ENCODE data around the gene SETD2. TPM values are rescaled to one million over a fixed set of nuclear protein-coding genes. Genes with fewer than 3 reads are reported as not detected.
"Not testable (repeated sequence)": the region's sequence is repeated elsewhere in the genome, so short reads cannot be mapped to it uniquely, and the experiment has no call there.

Gene SETD2
- total RNA-seq, 1 experiment from 2014 or later: 47.7 TPM

DNA sequence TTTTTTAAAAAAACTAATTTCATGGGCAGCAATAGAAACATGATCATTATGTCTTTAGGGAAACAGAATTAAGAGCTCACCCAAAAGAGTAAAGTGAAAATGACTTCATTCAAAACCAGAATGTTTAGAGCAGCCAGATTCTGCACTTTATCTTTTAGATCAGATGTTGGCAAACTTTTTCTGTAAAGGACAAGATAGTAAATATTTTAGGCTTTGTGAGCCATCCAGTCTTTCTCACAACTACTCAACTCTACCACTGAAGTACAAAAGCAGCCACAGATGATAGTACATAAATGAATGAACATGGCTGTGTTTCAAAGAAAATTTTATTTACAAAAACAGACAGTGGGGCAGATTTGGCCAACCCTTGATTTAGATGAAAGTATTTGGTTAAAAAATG, 84.5 kb downstream of the SETD2 start:
- H3K4me3 ChIP-seq: no peak overlapping the region
- no peaks in the 10 kb centered on the region; the same call in 1 of the 2 replicates for H3K79me2 ChIP-seq (ENCODE audit: low read depth)
- POLR2A ChIA-PET (ENCODE audit: unreplicated experiment): no interaction called here
- H3K9me2 ChIP-seq (ENCODE audit: insufficient read depth): no peaks in the 10 kb centered on the region
- H3K9me3 ChIP-seq (ENCODE audit: insufficient read depth, low read depth): no peaks in the 10 kb centered on the region
- peaks cover 23% of the 10 kb centered on the region for H3K36me3 ChIP-seq (ENCODE audit: low read depth)
- no peak overlapping the region for H3K27ac ChIP-seq
- H2AFZ ChIP-seq: no peak overlapping the region
- CTCF ChIA-PET: no interaction called here
- H4K20me1 ChIP-seq (ENCODE audit: insufficient read depth): peaks cover 11% of the 10 kb centered on the region
- H3K4me2 ChIP-seq: no peak overlapping the region
- H3K27me3 ChIP-seq (ENCODE audit: insufficient read depth, low read depth): no peaks in the 10 kb centered on the region
- no peak for DNase-seq
- intact Hi-C loops (cut with micrococcal nuclease; ENCODE audit: unreplicated experiment): no loop called here
- no peaks in the 10 kb centered on the region; the same call in 1 of the 2 replicates for H3F3A ChIP-seq (ENCODE audit: insufficient read depth, low read depth)
- BruUV-seq (replicated peaks): no TSS peak
- no peaks in the 10 kb centered on the region for H3K4me1 ChIP-seq (replicated peaks; ENCODE audit: insufficient read depth)
- TF ChIP-seq, protein P1, sequence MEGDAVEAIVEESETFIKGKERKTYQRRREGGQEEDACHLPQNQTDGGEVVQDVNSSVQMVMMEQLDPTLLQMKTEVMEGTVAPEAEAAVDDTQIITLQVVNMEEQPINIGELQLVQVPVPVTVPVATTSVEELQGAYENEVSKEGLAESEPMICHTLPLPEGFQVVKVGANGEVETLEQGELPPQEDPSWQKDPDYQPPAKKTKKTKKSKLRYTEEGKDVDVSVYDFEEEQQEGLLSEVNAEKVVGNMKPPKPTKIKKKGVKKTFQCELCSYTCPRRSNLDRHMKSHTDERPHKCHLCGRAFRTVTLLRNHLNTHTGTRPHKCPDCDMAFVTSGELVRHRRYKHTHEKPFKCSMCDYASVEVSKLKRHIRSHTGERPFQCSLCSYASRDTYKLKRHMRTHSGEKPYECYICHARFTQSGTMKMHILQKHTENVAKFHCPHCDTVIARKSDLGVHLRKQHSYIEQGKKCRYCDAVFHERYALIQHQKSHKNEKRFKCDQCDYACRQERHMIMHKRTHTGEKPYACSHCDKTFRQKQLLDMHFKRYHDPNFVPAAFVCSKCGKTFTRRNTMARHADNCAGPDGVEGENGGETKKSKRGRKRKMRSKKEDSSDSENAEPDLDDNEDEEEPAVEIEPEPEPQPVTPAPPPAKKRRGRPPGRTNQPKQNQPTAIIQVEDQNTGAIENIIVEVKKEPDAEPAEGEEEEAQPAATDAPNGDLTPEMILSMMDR (conservative IDR thresholded peaks at IDR 0.05): no peak
- no peak for TF ChIP-seq EZH2 (IDR thresholded peaks at IDR 0.05; ENCODE audit: low read depth)

DNA sequence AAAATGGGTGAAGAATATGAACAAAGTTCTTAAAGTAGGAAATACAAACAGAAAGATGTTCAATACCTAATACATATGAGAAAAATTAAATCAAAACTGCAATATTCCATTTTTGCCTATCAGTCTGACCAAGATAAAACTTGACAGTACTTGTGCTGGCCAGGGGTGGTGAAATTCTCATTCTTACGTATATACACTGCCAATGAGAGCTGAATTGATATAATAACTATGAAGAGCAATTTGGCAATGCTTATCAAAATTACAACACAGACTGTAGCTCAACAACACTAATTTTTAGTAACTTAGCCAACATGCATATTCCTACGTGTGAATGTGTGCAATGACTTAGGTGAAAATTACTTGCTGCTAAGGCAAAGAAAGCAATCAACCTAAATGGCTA, 90.2 kb downstream of the SETD2 start:
- ChIA-PET CTCF (no interaction called here), POLR2A (ENCODE audit: unreplicated experiment) (no interaction called here)
- Histone ChIP-seq H3K79me2 (ENCODE audit: low read depth) (no peaks in the 10 kb centered on the region; the same call in 1 of the 2 replicates), H4K20me1 (ENCODE audit: insufficient read depth) (peaks cover 6% of the 10 kb centered on the region; the same call in 1 of the 2 replicates), H3K4me2 (no peak overlapping the region), H3K36me3 (ENCODE audit: low read depth) (no peaks in the 10 kb centered on the region; the same call in 1 of the 2 replicates), H2AFZ (no peak overlapping the region), H3K4me1 (replicated peaks; ENCODE audit: insufficient read depth) (no peaks in the 10 kb centered on the region), H3K9me3 (ENCODE audit: insufficient read depth, low read depth) (no peaks in the 10 kb centered on the region), H3K27me3 (ENCODE audit: insufficient read depth, low read depth) (no peaks in the 10 kb centered on the region), H3K4me3 (no peak overlapping the region), H3F3A (ENCODE audit: insufficient read depth, low read depth) (no peaks in the 10 kb centered on the region; the same call in 1 of the 2 replicates), H3K9me2 (ENCODE audit: insufficient read depth) (no peaks in the 10 kb centered on the region), H3K27ac (no peak overlapping the region)
- no peak for DNase-seq
- no TSS peak for BruUV-seq (replicated peaks)
- intact Hi-C loops (cut with micrococcal nuclease; ENCODE audit: unreplicated experiment): no loop called here
- TF ChIP-seq, protein P1 (conservative IDR thresholded peaks at IDR 0.05): no peak
- TF ChIP-seq EZH2 (IDR thresholded peaks at IDR 0.05; ENCODE audit: low read depth): no peak

DNA sequence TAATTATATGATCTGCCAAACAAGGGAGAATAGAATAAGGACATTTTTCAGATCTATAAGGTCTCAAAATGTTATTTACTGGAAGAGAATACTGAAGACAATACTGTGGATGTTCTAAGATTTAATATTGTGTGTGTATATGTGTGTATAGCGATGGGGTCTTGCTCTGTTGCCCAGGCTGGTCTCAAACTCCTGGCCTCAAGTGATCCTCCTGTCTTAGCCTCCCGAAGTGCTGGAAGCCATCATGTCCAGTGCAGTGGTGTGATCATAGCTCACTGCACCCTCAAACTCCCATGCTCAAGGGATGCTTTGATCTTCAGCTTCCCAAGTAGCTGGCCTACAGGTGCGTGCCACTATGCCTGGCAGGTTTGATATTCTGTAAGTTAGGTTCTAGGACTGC, 93.1 kb downstream of the SETD2 start:
- no peaks in the 10 kb centered on the region for H3K27me3 ChIP-seq (ENCODE audit: insufficient read depth, low read depth)
- H3F3A ChIP-seq (ENCODE audit: insufficient read depth, low read depth): no peaks in the 10 kb centered on the region
- no peaks in the 10 kb centered on the region; the same call in 1 of the 2 replicates for H4K20me1 ChIP-seq (ENCODE audit: insufficient read depth)
- H3K9me3 ChIP-seq (ENCODE audit: insufficient read depth, low read depth): no peaks in the 10 kb centered on the region
- intact Hi-C loops (cut with micrococcal nuclease; ENCODE audit: unreplicated experiment): no loop called here
- TF ChIP-seq, protein P1 (conservative IDR thresholded peaks at IDR 0.05): no peak
- TF ChIP-seq EZH2 (IDR thresholded peaks at IDR 0.05; ENCODE audit: low read depth): no peak
- no peak overlapping the region for H3K4me3 ChIP-seq
- ChIA-PET CTCF (no interaction called here), POLR2A (ENCODE audit: unreplicated experiment) (no interaction called here)
- no peaks in the 10 kb centered on the region for H3K9me2 ChIP-seq (ENCODE audit: insufficient read depth)
- no peak overlapping the region for H3K4me2 ChIP-seq
- no peaks in the 10 kb centered on the region for H3K4me1 ChIP-seq (replicated peaks; ENCODE audit: insufficient read depth)
- no peak overlapping the region for H3K27ac ChIP-seq
- 0 out of 2 replicates have a peak, but pooled peaks cover 10% of the 10 kb centered on the region for H3K36me3 ChIP-seq (ENCODE audit: low read depth)
- H2AFZ ChIP-seq: no peak overlapping the region
- DNase-seq: no peak
- BruUV-seq (replicated peaks): no TSS peak
- no peaks in the 10 kb centered on the region; the same call in 1 of the 2 replicates for H3K79me2 ChIP-seq (ENCODE audit: low read depth)

DNA sequence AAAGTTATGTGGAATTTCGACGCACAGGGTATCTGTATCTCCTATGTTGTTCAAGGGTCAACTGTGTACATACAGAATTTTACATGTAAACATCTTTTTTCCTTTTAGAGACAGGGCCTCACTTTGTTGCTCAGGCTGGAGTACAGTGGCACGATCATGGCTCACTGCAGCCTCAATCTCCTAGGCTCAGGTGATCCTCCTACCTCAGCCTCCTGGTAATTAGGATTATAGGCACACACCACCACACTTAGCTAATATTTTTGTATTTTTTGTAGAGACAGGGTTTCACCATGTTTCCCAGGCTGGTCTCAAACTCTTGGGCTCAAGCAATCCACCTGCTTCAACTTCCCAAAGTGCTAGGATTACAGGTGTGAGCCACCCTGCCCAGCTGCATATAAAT, 97.7 kb downstream of the SETD2 start:
- DNase-seq; H3K4me2 ChIP-seq; H3K4me1 ChIP-seq (replicated peaks; ENCODE audit: insufficient read depth); H3K27me3 ChIP-seq (ENCODE audit: insufficient read depth, low read depth); POLR2A ChIA-PET (ENCODE audit: unreplicated experiment); BruUV-seq (replicated peaks); H3K9me2 ChIP-seq (ENCODE audit: insufficient read depth); intact Hi-C loops (cut with micrococcal nuclease; ENCODE audit: unreplicated experiment); H4K20me1 ChIP-seq (ENCODE audit: insufficient read depth); H2AFZ ChIP-seq; H3K79me2 ChIP-seq (ENCODE audit: low read depth); H3K27ac ChIP-seq; H3F3A ChIP-seq (ENCODE audit: insufficient read depth, low read depth); H3K4me3 ChIP-seq; H3K9me3 ChIP-seq (ENCODE audit: insufficient read depth, low read depth): not testable (repeated sequence)
- H3K36me3 ChIP-seq (ENCODE audit: low read depth): peaks cover 18% of the 10 kb centered on the region; the same call in 1 of the 2 replicates
- CTCF ChIA-PET: interaction anchor here (0.6 kb wide), 1 partner anchor 627 kb away, joined by 3 read pairs; no protein-coding TSS in a partner anchor

All from PC-9 (cell line).